Measurements from ENCODE around the gene LARP7. TPM values are rescaled to one million over a fixed set of nuclear protein-coding genes. Genes with fewer than 3 reads are reported as not detected.
A peak's percentile ranks its signal among the peaks of the same experiment; 100 is the strongest.
"Not testable (repeated sequence)": the region's sequence is repeated elsewhere in the genome, so short reads cannot be mapped to it uniquely, and the experiment has no call there.

The LARP7 gene
- total and polyA plus RNA-seq, 2 donors (not counting 1 experiment from before 2014, with no cell fraction given), result 30.5 to 57.4 TPM

- H3K79me2 ChIP-seq (ENCODE audit: control insufficient read depth, insufficient read depth, low read length), result peaks cover 50% of the 10 kb centered on the region
- 57% methylated on average over 1 of the region's 2 CpGs for WGBS (ENCODE audit: insufficient coverage)
- POLR2A ChIA-PET, result no interaction called here
Observed at GRCh38 chr4:112642526-112642925, 5.6 kb downstream of the LARP7 start.

GRCh38 chr4:112644595-112645535 lies 7.9 kb downstream of the LARP7 start:
- H3K4me1 ChIP-seq (ENCODE audit: control insufficient read depth in 2 of 2, insufficient read depth in 2 of 2, low read length in 2 of 2); H3K9me3 Mint-ChIP-seq (ENCODE audit: insufficient read depth); H2AFZ ChIP-seq (ENCODE audit: insufficient read depth, low read depth, low read length, poor library complexity, severe bottlenecking); intact Hi-C loops (cut with micrococcal nuclease); H3K9me3 ChIP-seq (ENCODE audit: control extremely low read depth in 1 of 3, control insufficient read depth in 2 of 3, insufficient read depth in 1 of 3, low read length in 2 of 3); H3K27me3 Mint-ChIP-seq; POLR2A ChIA-PET; H3K27me3 ChIP-seq (replicated peaks in 1 of 4; ENCODE audit: control extremely low read depth in 1 of 4, control insufficient read depth in 3 of 4, insufficient read depth in 4 of 4, low read length in 3 of 4); H3K4me2 ChIP-seq (replicated peaks; ENCODE audit: low read depth, low read length, poor library complexity, severe bottlenecking); H3K27ac Mint-ChIP-seq; ATAC-seq (ENCODE audit: low read depth); H4K20me1 ChIP-seq (ENCODE audit: control insufficient read depth, insufficient read depth, low read length, poor library complexity, severe bottlenecking); H3K27ac ChIP-seq (ENCODE audit: low read length in 2 of 2); H3K4me3 Mint-ChIP-seq; H3K9ac ChIP-seq (ENCODE audit: low read length); H3K4me3 ChIP-seq (ENCODE audit: control extremely low read depth in 1 of 5, extremely low read depth in 1 of 5, insufficient read depth in 1 of 5, low read depth in 2 of 5, low read length in 4 of 5): not testable (repeated sequence)
- peaks cover 31% of the 10 kb centered on the region for H3K4me1 Mint-ChIP-seq
- CTCF ChIA-PET, result interaction anchor here (1.9 kb wide), 1 partner anchor 120 kb away, joined by 5 read pairs; no protein-coding TSS in a partner anchor
- WGBS (ENCODE audit: insufficient coverage), result 31% methylated on average over 2 of the region's 10 CpGs
- Histone ChIP-seq H3K79me2 (ENCODE audit: control insufficient read depth, insufficient read depth, low read length) (peaks cover 30% of the 10 kb centered on the region), H3K36me3 (replicated peaks in 1 of 2; ENCODE audit: control extremely low read depth in 1 of 2, control insufficient read depth in 1 of 2, extremely low read depth in 1 of 2, insufficient read depth in 2 of 2, low read length in 1 of 2) (peaks cover 12 to 45% of the 10 kb centered on the region in 2 experiments)
- DNase-seq, result peak; percentile 32

More at GRCh38 chr4:112642526-112642925, 5.6 kb downstream of the LARP7 start:
- no peaks in the 10 kb centered on the region for H3K9me3 ChIP-seq (ENCODE audit: control extremely low read depth in 1 of 3, control insufficient read depth in 2 of 3, insufficient read depth in 1 of 3, low read length in 2 of 3)
- Mint-ChIP-seq H3K4me3 (no peak overlapping the region), H3K27ac (no peak overlapping the region), H3K27me3 (no peaks in the 10 kb centered on the region), H3K4me1 (peaks cover 40% of the 10 kb centered on the region), H3K9me3 (ENCODE audit: insufficient read depth) (no peaks in the 10 kb centered on the region)
- H3K36me3 ChIP-seq (replicated peaks in 1 of 2; ENCODE audit: control extremely low read depth in 1 of 2, control insufficient read depth in 1 of 2, extremely low read depth in 1 of 2, insufficient read depth in 2 of 2, low read length in 1 of 2), result peaks cover 6 to 37% of the 10 kb centered on the region in 2 experiments
- H3K4me1 ChIP-seq (ENCODE audit: control insufficient read depth in 2 of 2, insufficient read depth in 2 of 2, low read length in 2 of 2), result peaks cover 19 to 20% of the 10 kb centered on the region in 2 donors
- H3K27ac ChIP-seq (ENCODE audit: low read length in 2 of 2), result peak overlapping the region in 1 of 2 donors; percentile 26
- no peak for TF ChIP-seq EZH2 (IDR thresholded peaks at IDR 0.05; ENCODE audit: borderline replicate concordance, insufficient read depth, low read depth, low read length, poor library complexity, severe bottlenecking)
- no peak for TF ChIP-seq CTCF (IDR thresholded peaks at IDR 0.05)
- peaks cover 5% of the 10 kb centered on the region for H4K20me1 ChIP-seq (ENCODE audit: control insufficient read depth, insufficient read depth, low read length, poor library complexity, severe bottlenecking)
- no peak for ATAC-seq (ENCODE audit: low read depth)
- no peaks in the 10 kb centered on the region for H3K27me3 ChIP-seq (replicated peaks in 1 of 4; ENCODE audit: control extremely low read depth in 1 of 4, control insufficient read depth in 3 of 4, insufficient read depth in 4 of 4, low read length in 3 of 4)
- H3K4me3 ChIP-seq (ENCODE audit: control extremely low read depth in 1 of 5, extremely low read depth in 1 of 5, insufficient read depth in 1 of 5, low read depth in 2 of 5, low read length in 4 of 5), result no peak overlapping the region
- H3K9ac ChIP-seq (ENCODE audit: low read length), result no peak overlapping the region
- no peak overlapping the region for H2AFZ ChIP-seq (ENCODE audit: insufficient read depth, low read depth, low read length, poor library complexity, severe bottlenecking)
- CTCF ChIA-PET, result interaction anchor here (1.0 to 1.1 kb wide), 2 partner anchors 12 to 123 kb away, joined by 3 read pairs; no protein-coding TSS in a partner anchor
- no peak overlapping the region for H3K4me2 ChIP-seq (replicated peaks; ENCODE audit: low read depth, low read length, poor library complexity, severe bottlenecking)
- intact Hi-C loops (cut with micrococcal nuclease), result no loop called here
- no peak for DNase-seq

All from B cell (primary cell).